ENCODE data around the gene MYRFL.
"Not testable (repeated sequence)": the region's sequence is repeated elsewhere in the genome, so short reads cannot be mapped to it uniquely, and the experiment has no call there.

MYRFL gene

GRCh38 chr12:69844416-69844815, 19.4 kb downstream of the MYRFL start:
- DNase-seq = peak; percentile 83

GRCh38 chr12:69844836-69845235, 19.8 kb downstream of the MYRFL start:
- no peak for DNase-seq

GRCh38 chr12:69846976-69847375, 21.9 kb downstream of the MYRFL start:
- no peak for DNase-seq

- DNase-seq = no peak
Observed at GRCh38 chr12:69851976-69852375, 26.9 kb downstream of the MYRFL start.

- DNase-seq = not testable (repeated sequence)
Observed at GRCh38 chr12:69853176-69853961, 28.3 kb downstream of the MYRFL start.

GRCh38 chr12:69866698-69867097, 41.7 kb downstream of the MYRFL start:
- DNase-seq = no peak

GRCh38 chr12:69868695-69869094, 43.7 kb downstream of the MYRFL start:
- DNase-seq = no peak

GRCh38 chr12:69872804-69873203, 47.8 kb downstream of the MYRFL start:
- DNase-seq = no peak

- no peak for DNase-seq
Observed at GRCh38 chr12:69873429-69873828, 48.4 kb downstream of the MYRFL start.

GRCh38 chr12:69874606-69875005, 49.6 kb downstream of the MYRFL start:
- DNase-seq = no peak

GRCh38 chr12:69875416-69875935, 50.4 kb downstream of the MYRFL start:
- DNase-seq = no peak

GRCh38 chr12:69879007-69879960, 54.3 kb downstream of the MYRFL start:
- peak; percentile 73 for DNase-seq

GRCh38 chr12:69880571-69880970, 55.5 kb downstream of the MYRFL start:
- DNase-seq = no peak

GRCh38 chr12:69881771-69882170, 56.7 kb downstream of the MYRFL start:
- DNase-seq = peak; percentile 56

GRCh38 chr12:69884386-69884785, 59.4 kb downstream of the MYRFL start:
- no peak for DNase-seq

- DNase-seq = no peak
Observed at GRCh38 chr12:69885658-69886057, 60.6 kb downstream of the MYRFL start.

GRCh38 chr12:69886109-69886508, 61.1 kb downstream of the MYRFL start:
- peak; percentile 38 for DNase-seq

GRCh38 chr12:69886715-69887114, 61.7 kb downstream of the MYRFL start:
- DNase-seq = no peak

- DNase-seq = peak; percentile 74
Observed at GRCh38 chr12:69888901-69889300, 63.9 kb downstream of the MYRFL start.

GRCh38 chr12:69894800-69895383, 69.9 kb downstream of the MYRFL start:
- no peak for DNase-seq

GRCh38 chr12:69896653-69897381, 71.8 kb downstream of the MYRFL start:
- DNase-seq = no peak

GRCh38 chr12:69897744-69898143, 72.7 kb downstream of the MYRFL start:
- DNase-seq = no peak

GRCh38 chr12:69898236-69898635, 73.2 kb downstream of the MYRFL start:
- DNase-seq = no peak

All from NCI-H2171 (cell line).